Dermis blood vessel endothelial cell (primary cell): ENCODE data around the gene NENF. TPM values are rescaled to one million over a fixed set of nuclear protein-coding genes. Genes with fewer than 3 reads are reported as not detected.

Source experiments
- DNase-seq: peaks from one replicate; pipeline ENCODE4 v3.0.0; 2010
- total RNA-seq: library from RNA; depleted of rRNA; stranded (reverse); fragments of >200 nt; gene quantifications from 2 replicates; pipeline ENCODE4 v1.2.3, GENCODE V29; 2014

Gene NENF
- total RNA-seq, 1 donor from 2014 or later, result 15.7 TPM

DNA sequence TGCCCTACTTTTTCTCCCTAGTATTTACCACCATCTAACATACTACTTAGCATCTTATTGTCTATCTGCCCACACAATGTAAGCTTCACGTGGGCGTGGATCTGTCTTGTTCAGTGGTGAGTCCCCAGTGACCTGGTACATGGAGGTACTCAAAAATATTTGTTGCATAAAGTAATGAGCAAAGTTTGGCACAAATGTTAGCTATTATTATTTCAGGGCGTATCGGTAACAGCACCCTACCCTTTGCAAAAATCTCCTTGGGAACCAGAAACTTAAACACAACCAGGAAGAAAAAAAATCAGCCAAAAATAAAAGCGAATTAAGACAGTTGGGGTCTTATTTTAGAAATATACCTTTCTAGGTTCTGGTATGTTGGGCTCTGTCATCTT is 454 bp upstream of the NENF start:
- DNase-seq, result peak; percentile 11

DNA sequence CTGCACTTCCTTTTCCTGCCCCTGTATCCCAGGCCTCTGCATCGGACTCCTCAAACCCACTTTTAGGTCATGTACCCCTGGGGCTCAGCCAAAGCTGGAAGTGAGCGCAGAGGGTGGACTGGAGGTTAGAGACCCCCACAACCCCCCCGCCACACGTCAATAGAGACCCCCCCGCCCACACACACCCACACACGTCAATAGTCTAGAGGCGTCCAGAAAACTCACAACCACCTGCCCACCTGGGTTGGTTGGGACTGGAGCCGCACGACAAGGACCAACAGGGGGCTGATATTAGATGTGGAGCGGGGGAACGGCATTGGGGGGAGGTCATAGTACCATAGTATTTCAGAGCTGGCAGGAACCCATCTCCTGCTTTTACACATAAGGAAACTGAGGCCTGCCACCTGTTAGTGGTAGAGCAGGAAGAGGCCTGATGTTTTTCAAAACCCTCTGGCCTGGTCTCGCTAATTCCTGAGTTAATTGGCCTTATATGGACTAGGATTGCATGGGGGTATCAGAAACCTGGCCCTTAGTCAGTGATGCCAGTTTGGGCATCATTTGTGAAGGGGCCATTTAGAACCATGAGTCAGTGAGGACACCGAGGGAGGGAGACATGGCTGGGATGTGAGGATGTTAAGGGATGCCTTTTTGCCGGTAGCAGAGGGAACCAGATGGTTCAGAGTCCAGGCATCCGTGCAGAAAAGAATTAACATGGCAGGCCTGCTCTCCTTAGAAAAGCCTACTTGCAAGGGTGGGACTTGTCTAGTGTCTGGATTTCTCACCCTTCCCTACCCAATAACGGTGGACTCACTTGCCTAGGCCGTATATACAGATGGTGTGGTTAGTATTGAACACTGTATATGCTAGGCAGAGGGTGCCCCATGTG is 1.1 kb downstream of the NENF start:
- DNase-seq, result no peak

DNA sequence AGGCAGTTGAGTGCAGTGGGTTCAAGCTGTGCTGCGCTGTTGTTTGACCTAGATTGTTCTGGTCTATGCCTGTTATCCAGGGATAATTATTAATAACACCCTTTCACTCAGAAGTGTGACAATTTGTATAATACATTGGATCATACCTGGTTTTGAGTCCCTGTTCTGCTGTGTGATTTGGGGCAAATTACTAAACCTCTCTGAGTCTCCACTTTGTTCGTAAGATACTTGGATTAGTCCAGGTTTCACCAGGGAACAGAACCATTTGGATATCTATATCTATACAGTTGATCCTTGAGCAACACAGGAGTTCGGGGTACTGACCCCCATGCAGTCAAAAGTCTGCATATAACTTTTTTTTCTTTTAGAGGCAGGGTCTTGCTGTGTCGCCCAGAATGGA is 2.3 kb downstream of the NENF start:
- DNase-seq, result no peak

DNA sequence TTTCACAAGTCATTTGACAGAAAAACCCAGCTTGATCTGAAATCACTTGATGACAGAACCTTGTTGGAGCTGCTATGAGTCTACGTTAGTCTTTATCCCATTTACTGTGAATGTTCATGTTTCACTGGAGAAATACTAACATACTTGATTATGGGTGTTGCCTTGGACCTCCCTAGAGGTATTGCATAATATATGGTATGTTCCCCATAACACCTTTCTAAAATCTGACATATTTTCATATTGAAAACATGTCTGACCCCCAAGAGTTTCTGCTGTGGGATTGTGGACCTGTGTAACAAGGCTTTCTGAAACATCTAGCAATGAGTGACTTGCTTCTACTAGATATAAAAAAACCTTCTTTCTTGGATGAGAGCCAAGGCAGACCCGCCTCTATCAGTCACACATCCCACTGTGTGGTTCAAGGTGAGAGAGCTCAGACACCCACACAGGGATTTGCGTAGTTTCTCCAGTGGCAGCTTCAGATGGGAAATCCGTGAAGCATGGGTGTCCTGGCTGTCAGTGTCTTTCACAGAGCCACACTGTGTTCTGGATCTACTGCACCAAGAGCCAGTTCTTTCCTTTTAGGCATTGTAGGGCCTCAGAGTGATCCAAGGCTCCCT is 4.6 kb downstream of the NENF start:
- no peak for DNase-seq

DNA sequence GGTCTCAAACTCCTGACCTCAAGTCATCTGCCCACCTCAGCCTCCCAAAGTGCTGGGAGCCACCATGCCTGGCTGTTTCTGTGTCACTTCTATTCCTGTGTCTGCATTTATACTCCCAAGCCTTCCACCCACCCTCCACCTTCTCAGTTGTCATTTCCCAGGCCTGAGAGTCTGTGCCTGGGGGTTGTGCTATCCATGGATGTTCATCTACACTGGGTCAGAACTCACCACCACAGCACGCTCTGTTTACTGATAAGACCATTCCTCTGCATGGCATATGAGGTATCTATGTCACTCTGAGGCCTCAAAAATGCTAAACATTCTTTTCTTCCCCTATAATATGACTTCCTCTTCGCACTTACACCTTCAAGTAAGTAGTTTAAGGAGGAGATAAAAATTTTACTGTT is 6.1 kb downstream of the NENF start:
- DNase-seq, result no peak

DNA sequence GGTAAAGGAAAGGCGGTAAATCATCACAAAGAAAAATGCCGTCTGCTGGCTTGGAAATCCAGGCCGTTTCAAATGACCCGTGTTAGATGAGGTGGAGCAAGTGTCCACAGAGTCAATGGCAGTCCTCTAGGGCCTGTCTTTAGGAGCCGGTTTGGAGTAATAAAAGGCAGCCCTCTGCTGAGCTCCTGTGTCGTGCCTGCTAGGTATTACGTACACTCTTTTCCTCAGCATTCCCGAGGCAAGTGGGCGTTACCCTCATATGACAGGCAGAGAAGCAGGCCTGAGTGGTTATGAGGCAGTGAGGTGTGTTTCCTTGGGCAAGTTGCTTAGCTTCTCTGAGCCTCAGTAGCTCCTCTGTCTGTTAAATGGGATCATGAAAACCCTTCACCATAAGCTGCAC is 7.7 kb downstream of the NENF start:
- no peak for DNase-seq

DNA sequence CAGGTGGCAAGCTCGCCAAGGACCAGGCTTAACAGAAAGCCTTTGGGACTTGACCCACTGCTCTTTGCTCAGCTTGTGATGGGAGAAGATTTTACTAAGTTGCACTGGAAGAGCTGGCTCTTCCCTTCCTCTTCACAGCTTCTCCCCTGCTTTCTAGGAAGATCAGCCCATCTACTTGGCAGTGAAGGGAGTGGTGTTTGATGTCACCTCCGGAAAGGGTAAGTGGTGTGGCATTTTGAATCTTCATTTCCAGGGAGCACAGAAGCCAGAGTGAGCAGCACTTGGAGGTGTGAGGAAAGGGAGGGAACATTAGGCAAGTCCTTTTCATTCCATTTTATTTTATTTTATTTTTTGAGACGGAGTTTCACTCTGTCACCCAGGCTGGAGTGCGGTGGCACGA is 9.7 kb downstream of the NENF start:
- no peak for DNase-seq

DNA sequence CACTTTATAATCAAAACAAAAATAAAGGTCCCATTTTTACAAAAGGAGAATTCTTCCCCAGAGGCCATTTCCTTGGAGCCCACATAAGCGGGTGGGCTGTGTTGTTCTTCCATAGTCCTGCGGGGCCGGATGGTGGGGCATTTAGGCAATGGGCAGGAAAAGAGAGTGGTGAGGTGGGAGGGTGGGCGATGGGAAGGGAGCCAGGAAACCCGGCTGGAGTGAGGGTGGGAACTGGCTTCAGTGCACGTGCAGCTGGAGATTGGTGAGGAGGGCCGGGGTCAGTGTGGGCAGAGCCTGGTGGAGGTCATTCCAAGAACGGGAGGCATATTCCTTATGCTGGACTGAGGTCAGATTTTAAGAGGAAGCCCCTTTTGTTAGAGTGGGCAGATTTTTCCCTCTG is 13.6 kb downstream of the NENF start:
- no peak for DNase-seq

DNA sequence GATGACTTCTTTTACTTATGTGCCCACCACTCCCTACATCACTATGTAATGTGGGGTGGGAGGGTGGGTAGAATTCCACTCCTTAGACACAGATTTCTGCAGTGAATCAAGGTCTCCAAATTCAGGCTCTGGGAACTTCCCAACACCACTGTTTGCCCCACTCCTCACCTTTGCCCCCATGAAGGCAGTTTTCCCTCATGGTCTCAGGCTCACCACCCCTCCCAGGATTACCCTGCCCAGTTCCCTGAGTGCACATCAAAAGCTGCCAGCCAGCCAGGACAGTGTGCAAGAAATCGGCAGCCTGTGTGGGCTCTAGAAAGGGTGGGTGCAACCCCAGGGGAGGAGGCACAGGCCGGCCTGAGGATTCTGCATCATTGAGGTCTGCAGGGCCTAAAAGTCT is 14.8 kb downstream of the NENF start:
- DNase-seq, result no peak

DNA sequence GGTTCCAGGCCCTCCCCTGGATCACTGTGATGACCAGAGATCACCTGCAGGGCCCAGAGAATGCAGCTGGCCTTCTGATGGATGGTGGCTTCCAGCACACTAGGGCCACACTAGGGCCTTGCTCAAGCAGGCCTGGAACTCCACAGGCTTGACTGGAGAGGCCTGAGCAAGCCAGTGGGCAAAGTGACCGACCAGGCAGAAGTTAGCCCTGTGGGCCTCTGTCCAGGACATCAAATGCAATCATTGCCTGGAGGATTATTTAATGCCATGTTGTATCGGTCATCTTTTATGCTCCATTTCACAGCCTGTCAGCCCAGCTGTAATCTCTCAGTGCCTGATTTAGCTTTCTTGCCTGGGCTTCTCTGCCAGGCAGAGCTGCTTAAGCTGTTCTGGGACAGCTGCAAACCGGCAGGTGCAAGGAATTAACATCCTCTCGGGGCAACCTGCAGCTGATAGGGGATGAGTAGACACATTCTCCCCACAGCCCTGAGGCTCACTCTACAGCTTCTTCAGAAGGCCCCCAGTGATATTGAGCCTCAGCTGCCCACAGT is 17.7 kb downstream of the NENF start:
- DNase-seq, result no peak

DNA sequence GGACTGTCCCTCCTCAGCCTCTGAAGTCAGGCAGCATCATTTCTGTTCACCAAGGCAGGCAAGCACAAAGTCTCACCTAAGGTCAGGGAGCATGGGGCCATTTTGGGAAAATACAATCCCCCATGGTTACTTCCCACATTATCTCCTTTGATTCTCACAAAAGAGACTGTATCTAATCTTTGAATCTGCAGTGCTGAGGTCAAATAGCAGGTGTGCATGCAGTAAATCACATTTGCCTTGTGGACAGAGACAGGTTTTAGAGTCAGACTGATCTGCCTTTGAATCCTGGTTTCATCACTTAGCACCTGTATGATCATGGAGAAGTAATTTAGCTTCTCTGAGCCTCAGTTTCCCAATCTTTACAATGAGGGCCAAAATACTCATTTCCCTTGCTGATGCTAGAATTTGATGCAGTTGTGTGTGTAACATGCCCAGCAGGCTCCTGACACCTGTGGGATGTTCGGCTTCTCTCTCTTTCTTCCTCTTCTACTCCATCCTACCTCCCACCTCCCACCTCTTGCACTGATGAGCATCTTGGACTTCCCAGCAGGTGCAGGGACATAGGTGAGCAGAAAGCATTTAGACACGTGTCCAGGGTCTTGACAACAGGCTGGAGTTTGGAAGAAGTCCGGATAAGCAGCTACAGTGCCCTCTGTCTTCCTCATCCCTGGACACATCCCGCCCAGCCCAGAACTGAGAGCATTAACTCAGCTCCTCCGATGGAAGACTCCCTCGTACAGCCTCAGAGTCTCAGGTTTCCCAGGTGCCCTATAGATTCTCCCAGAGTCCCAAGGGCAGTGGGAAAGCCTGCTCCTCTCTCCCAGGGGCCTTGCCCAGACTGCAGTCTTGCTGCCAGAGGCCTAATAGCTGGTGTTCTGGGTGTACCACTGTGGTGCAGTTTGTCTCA is 18.9 kb downstream of the NENF start:
- DNase-seq, result no peak

DNA sequence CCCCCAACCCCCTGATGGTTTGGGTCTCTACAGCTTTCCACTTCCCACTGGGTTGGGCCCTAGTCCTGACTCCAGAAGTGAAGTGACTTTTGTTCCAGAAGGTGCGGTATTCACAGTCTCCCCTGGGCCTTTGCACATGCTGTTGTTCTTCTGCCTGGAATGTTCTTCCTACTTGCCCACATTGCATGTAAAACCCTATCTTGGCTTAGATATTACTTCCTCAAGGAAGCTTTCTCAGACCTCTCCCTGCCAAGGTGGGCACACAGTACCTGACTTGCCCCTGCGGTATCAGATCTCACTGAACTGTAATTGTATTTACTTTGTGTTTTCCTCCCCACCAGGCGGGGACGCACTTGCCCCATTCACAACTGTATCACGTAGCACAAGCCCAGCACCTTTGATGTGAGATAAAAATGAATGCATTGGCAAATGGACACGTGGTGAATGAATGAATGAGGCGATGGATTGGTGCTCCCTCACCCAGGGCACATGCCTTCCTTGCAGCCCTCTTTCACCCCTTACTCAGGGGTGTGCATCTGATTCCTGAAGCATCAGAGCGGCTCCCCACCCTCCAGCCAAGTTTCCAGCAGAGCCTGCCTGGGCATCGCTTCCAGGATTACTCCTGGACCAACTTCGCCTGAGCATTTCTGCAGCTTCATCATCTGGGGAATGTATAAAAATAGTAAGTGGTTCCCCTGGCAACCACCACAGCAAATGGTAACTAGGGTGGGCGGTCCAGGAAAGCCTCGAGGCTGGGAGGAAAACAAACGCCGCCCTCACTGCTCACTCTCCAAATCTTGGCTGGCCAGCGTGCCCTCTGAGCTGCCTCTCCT is 19.8 kb downstream of the NENF start:
- DNase-seq, result peak; percentile 68

DNA sequence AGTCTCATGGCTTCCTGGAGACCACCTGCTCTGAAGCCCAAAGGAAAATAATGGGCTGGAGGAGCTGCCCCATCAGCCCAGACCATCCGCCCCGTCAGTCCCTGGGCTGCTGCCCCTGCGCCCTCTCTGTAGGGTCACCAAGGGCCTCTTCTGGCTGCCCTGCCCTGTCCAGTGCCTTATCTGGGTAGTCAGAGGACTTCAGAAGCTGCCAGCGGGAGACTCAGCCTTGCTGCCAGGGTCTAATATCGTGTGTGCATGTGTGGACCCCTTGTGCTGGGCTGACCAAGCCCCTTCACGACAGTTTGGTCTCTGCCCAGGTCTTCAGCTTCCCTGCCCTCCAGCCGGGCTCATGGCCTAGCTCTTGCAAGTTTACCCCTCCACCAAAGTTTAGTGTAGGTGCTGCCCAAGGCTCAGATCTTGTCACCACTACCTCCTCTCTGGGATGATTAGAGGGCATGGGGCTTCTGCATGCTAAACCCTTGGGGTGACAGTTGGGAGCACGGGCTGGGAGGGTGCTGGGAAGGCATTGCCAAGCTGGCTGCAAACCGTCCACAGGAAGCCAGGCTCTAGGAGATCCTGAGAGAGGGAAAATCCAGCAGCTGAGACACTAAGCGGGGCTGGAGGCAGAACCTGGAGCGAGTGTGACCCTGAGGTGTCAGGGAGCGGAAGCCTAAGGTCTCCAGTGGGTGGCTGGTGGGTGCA is 20.6 kb downstream of the NENF start:
- DNase-seq, result no peak

DNA sequence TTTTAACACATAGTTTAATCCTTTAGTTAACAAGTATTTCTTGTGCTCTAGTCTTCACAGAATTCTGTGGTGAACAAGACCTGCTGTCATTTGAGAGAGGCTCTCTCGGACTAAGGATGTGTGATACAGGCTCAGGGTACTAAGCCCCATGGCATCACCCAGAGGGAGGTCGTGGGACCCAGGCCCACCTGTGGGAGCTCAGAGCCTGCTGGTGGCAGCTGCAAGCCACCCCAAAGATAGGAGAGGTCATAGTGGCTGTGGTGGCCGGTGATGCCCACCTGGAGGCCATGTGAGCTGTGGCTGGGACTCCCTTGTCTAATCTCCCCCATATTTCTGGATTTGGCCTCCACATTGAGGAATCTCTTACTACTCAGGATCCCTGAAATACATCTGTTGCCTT is 22.0 kb downstream of the NENF start:
- DNase-seq, result no peak

DNA sequence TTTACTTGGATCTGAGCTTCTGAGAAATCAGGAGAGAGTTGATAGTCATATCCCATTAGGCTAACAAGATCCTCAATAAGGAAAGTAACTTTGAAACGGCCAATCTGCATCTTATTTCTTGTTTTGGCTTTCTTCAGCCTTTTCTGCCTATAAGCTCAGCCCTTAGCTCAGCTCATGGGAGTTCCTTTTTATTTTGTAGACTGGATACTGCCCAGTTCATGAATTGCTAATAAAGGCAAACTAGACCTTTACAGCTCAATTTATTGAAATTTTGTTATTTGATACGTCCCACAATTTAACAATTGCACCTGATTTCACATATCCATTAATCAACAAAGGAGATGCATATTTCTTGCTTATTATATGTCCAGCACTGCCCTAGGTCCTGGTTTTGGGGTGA is 22.7 kb downstream of the NENF start:
- DNase-seq, result no peak

DNA sequence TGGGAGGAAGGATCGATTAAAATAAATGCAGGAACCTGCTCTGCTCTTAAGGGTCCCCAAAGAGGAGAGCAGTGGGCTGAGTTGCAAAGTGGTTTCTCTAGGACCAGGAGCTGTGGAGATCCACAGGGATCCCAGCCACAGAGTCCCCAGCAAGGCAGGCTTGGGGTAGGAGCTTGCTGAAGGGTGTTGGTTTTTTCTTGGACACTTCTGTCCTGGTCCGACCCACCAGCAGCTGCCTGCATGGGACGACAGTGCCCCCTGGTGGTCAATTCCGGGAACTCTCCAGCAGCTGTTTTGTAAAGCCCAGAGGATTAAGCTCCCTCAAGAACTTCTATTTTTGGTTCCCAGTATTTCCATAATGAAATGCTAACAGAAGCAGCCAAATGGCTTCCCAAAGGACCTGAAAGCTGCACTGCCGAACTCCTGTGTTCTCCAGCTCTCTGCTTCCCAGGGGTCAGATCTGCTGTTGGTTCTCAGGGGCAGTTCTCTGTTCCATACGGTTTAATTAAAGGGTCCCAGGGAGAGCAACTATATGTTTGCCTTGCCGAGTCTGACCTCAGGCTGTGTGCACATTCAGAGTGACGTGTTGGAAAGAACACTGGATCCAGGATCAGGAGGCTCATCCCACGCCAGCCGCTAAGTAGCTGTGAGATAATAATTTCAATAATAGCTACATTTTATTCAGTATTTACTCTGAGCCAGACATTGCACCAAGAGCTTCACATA is 23.2 kb downstream of the NENF start:
- peak; percentile 92 for DNase-seq

DNA sequence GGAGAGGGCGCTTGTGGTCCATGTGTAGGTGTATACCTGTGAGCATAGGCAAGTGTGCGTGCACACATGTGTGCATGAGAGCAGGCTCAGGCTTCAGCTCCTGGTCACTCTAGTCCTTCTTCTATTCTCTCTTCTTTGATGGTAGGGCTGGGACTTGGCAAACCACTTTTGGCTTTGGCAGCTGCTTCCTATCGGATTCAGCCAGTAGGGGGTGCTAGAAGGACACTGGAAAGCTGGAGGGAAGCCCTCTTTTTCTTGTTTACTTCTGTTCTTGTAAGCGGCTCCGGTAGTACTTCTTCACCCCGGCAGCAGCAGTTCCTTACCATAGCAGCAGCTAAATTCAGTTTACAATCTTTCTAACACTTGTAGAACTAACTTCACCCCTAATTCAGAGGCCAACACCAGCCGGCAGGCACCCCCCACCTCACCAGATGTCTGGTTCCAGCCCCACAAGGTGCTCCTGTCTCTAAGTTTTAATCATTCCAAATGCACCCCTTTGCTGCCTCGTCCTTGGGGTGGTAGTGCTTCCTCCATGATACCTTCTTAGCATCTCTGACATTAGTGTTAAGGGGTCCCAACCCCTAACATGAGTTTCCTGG is 25.1 kb downstream of the NENF start:
- DNase-seq, result peak; percentile 64

DNA sequence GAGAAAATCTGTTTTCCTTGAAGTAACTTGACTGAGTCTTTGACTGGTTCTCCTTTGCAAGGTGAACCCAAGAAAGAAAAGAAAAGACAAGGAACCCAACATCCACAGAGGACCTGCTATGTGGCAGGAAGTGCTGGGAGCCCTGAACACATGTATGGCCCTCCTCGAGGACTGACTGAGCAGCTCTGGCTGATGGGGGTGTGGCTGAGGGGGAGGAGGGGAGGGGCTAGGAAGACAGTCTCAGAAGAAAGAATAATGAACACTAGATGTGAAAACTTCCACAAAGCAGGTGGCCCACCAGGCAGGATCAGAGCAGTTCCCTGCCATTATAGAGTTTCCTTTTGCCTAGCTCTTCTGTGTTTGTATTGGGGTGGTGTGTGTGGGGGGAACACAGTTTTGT is 26.1 kb downstream of the NENF start:
- DNase-seq, result no peak

DNA sequence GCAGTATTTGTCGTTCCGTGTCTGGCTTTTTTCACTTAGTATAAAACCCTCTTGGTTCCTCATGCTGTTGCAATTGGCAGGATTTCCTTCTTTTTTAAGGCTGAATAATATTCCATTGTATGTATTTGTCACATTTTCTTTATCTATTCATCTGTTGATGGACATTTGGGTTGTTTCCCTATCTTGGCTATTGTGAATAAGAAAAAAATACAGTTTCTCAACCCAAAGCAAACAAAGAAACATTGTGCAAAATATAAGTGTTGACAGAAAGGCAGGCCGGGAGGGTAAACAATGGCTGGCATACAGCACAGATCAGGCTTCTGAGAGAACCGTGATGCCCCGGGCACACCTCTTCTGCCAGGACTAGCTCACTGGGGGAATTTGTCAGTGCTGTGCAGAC is 26.9 kb downstream of the NENF start:
- no peak for DNase-seq

DNA sequence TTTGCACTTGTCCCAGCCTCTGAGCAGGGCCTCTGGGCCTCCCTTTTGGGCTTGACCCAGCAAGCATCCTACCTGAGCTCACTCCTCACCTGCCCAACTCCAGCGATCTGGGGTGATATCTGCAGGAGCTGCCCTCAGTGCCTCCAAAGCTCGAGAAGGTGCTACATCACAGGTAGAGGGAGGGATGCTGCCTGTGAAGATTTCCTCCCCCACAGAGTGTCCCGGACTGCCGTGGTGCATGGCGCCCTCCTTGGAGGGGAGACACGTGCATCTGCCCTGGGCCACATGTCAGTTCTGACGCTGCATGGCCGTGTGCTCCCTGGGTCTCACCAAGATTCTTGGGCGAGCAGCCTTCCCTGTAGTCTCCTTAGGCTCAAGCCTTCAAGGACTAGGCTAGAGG is 27.7 kb downstream of the NENF start:
- DNase-seq, result no peak
